RWPE2 (cell line): ENCODE data around the gene TMBIM6.

Source experiments
- ATAC-seq: fragments of 200-7000 bp; cut with Tn5 transposase; 3 replicates; pipeline ENCODE4 v1.9.1; 2021; ENCODE audit warnings: low read depth
- DNase-seq: peaks from one replicate; pipeline ENCODE4 v3.0.0-alpha.2; 2020; ENCODE audit warnings: low spot score
- H3K27ac ChIP-seq: fragments of 450-650 bp; 2 replicates; pipeline ENCODE4 v1.5.1; 2017; ENCODE audit warnings: mild to moderate bottlenecking; ENCODE audit not compliant: poor library complexity, severe bottlenecking
- H3K27me3 ChIP-seq: fragments of 250-450 bp; sonication (Bioruptor Pico); 2 replicates; pipeline ENCODE4 v1.5.1; 2021; ENCODE audit warnings: mild to moderate bottlenecking, moderate library complexity; ENCODE audit not compliant: insufficient read depth, poor library complexity, severe bottlenecking
- H3K36me3 ChIP-seq: fragments of 250-450 bp; sonication (Bioruptor Pico); 2 replicates; pipeline ENCODE4 v1.5.1; 2020; ENCODE audit warnings: low read depth, mild to moderate bottlenecking, moderate library complexity
- H3K4me1 ChIP-seq: fragments of 250-450 bp; sonication (Bioruptor Pico); 2 replicates; pipeline ENCODE4 v1.5.1; 2021; ENCODE audit warnings: mild to moderate bottlenecking, moderate library complexity; ENCODE audit not compliant: insufficient read depth, poor library complexity, severe bottlenecking
- H3K4me3 ChIP-seq: fragments of 250-450 bp; sonication (Bioruptor Pico); 2 replicates; pipeline ENCODE4 v1.5.1; 2021; ENCODE audit warnings: mild to moderate bottlenecking, moderate library complexity; ENCODE audit not compliant: severe bottlenecking
- H3K9me3 ChIP-seq: fragments of 250-450 bp; sonication (Bioruptor Pico); 2 replicates; pipeline ENCODE4 v1.5.1; 2021; ENCODE audit warnings: mild to moderate bottlenecking, moderate library complexity; ENCODE audit not compliant: severe bottlenecking
- CTCF ChIP-seq: fragments of 450-650 bp; IDR thresholded peaks from one replicate; pipeline ENCODE4 v1.5.1; 2017; ENCODE audit warnings: mild to moderate bottlenecking, moderate library complexity; ENCODE audit not compliant: poor library complexity, severe bottlenecking

The TMBIM6 gene

GRCh38 chr12:49790741-49791555 lies 49.6 kb downstream of the TMBIM6 start:
- DNase-seq = no peak
- H3K4me3 ChIP-seq = no peak overlapping the region
- no peak overlapping the region for H3K27ac ChIP-seq
- no peaks in the 10 kb centered on the region for H3K27me3 ChIP-seq
- peaks cover 3% of the 10 kb centered on the region for H3K9me3 ChIP-seq
- H3K36me3 ChIP-seq = no peaks in the 10 kb centered on the region
- H3K4me1 ChIP-seq = no peaks in the 10 kb centered on the region
- TF ChIP-seq CTCF = no peak
- no peak for ATAC-seq

GRCh38 chr12:49791700-49792099 lies 50.3 kb downstream of the TMBIM6 start:
- Histone ChIP-seq H3K4me3 (no peak overlapping the region), H3K9me3 (peaks cover 3% of the 10 kb centered on the region), H3K4me1 (no peaks in the 10 kb centered on the region), H3K27ac (no peak overlapping the region), H3K27me3 (no peaks in the 10 kb centered on the region), H3K36me3 (peaks cover 2% of the 10 kb centered on the region; the same call in 1 of the 2 replicates)
- ATAC-seq (no peak), DNase-seq (no peak)
- TF ChIP-seq CTCF = no peak

- ATAC-seq (no peak), DNase-seq (no peak)
- H3K4me3 ChIP-seq = no peak overlapping the region
- no peak for TF ChIP-seq CTCF
- peaks cover 3% of the 10 kb centered on the region for H3K9me3 ChIP-seq
- H3K27me3 ChIP-seq = no peaks in the 10 kb centered on the region
- H3K36me3 ChIP-seq = peaks cover 6% of the 10 kb centered on the region; the same call in 1 of the 2 replicates
- no peak overlapping the region for H3K27ac ChIP-seq
- H3K4me1 ChIP-seq = no peaks in the 10 kb centered on the region
These were observed 51.0 kb downstream of the TMBIM6 start for GRCh38 chr12:49792181-49792970.

GRCh38 chr12:49792976-49793580 lies 51.7 kb downstream of the TMBIM6 start:
- H3K4me1 ChIP-seq = no peaks in the 10 kb centered on the region
- peaks cover 13% of the 10 kb centered on the region; the same call in 1 of the 2 replicates for H3K36me3 ChIP-seq
- H3K27ac ChIP-seq = no peak overlapping the region
- H3K9me3 ChIP-seq = no peaks in the 10 kb centered on the region
- TF ChIP-seq CTCF = no peak
- ATAC-seq (no peak), DNase-seq (no peak)
- H3K27me3 ChIP-seq = no peaks in the 10 kb centered on the region
- H3K4me3 ChIP-seq = no peak overlapping the region
